ENCODE data around the gene TRIM8. TPM values are rescaled to one million over a fixed set of nuclear protein-coding genes. Genes with fewer than 3 reads are reported as not detected.

Gene TRIM8
- total RNA-seq, 1 experiment from 2014 or later = 36.3 TPM

DNA sequence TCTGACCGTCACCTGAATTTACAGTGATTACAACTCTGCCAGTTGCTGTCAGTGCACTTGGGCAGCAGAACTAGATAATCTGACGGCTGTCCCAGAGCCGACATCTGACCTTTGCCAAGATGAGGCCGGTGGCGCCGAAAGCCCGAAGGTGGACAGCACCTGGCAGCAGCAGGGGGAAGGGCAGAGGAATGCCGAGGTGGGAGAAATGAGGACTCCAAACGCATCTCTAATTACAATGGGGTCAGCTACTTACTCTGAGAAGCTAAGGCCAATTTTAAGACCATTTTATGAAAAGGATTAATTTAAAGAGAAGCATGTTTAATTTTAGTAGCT is 33.8 kb downstream of the TRIM8 start (continued):
- TF ChIP-seq, protein P1, sequence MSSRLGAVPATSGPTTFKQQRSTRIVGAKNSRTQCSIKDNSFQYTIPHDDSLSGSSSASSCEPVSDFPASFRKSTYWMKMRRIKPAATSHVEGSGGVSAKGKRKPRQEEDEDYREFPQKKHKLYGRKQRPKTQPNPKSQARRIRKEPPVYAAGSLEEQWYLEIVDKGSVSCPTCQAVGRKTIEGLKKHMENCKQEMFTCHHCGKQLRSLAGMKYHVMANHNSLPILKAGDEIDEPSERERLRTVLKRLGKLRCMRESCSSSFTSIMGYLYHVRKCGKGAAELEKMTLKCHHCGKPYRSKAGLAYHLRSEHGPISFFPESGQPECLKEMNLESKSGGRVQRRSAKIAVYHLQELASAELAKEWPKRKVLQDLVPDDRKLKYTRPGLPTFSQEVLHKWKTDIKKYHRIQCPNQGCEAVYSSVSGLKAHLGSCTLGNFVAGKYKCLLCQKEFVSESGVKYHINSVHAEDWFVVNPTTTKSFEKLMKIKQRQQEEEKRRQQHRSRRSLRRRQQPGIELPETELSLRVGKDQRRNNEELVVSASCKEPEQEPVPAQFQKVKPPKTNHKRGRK (CRISPR knock-in tag; IDR thresholded peaks at IDR 0.05; ENCODE audit: borderline replicate concordance) = no peak
- TF ChIP-seq HMGA2 (CRISPR knock-in tag; IDR thresholded peaks at IDR 0.05) = no peak

DNA sequence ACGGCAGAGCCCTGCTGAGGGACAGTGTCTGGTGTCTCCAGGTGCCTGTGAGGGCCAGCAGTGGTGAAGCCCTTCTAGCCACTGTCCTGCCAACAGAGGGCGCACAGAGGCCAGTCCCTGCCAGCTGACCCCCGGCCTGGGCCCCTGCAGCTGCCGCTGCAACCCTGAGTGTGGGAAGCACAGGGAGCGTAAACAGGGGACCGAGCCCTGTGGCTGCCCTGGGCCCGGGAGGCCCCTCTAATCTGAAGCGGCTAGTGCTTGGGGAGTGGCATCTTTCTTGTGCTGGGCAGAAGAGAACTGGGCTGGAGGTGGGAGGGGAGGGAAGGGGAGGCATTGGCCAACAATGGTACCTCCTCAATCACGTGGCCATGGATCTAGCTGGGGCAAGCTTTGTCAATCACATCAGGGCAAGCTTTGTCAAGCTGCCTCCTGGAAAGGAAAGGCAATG is 34.6 kb downstream of the TRIM8 start:
- peaks cover 18% of the 10 kb centered on the region for H3K36me3 Mint-ChIP-seq
- DNase-seq (ENCODE audit: low spot score) = peak; percentile 92
- H3K4me1 Mint-ChIP-seq = peaks cover 61% of the 10 kb centered on the region
- H3K27me3 Mint-ChIP-seq (ENCODE audit: low read depth) = no peaks in the 10 kb centered on the region
- ATAC-seq = peak; percentile 85
- no peaks in the 10 kb centered on the region for H3K9me3 Mint-ChIP-seq
- ChIA-PET CTCF (interaction anchor here (0.6 to 7.2 kb wide), 36 partner anchors 11 to 807 kb away, joined by 3 to 101 read pairs (median 6); partner anchors contain the start of genes ARL3, AS3MT, SFXN2 and SUFU), POLR2A (interaction anchor here (1.0 to 1.9 kb wide), 4 partner anchors 9 to 49 kb away, joined by 3 to 13 read pairs (median 4); partner anchors contain the start of genes ARL3 and SFXN2)
- peak overlapping the region; percentile 94 for H3K27ac Mint-ChIP-seq
- peak overlapping the region; percentile 27 for H3K4me3 Mint-ChIP-seq
- peak; percentile 66; the same call in 1 of the 2 replicates for TF ChIP-seq TP53 (CRISPR knock-in tag; IDR thresholded peaks at IDR 0.05)
- no peak for TF ChIP-seq ESRRA (CRISPR knock-in tag; IDR thresholded peaks at IDR 0.05; ENCODE audit: borderline replicate concordance)
- TF ChIP-seq, protein P2, sequence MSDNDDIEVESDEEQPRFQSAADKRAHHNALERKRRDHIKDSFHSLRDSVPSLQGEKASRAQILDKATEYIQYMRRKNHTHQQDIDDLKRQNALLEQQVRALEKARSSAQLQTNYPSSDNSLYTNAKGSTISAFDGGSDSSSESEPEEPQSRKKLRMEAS (CRISPR knock-in tag; IDR thresholded peaks at IDR 0.05) = peak; percentile 75
- TF ChIP-seq ZNF317 (CRISPR knock-in tag; IDR thresholded peaks at IDR 0.05; ENCODE audit: borderline replicate concordance, low read depth) = no peak
- TF ChIP-seq ETV6 (CRISPR knock-in tag; IDR thresholded peaks at IDR 0.05) = peak; percentile 59; the same call in 1 of the 2 replicates
- TF ChIP-seq ZNF671 (CRISPR knock-in tag; IDR thresholded peaks at IDR 0.05) = no peak
- TF ChIP-seq NR3C1 (CRISPR knock-in tag; conservative IDR thresholded peaks at IDR 0.05; ENCODE audit: low read depth) = no peak
- peak; percentile 80 for TF ChIP-seq FOXK1 (CRISPR knock-in tag; IDR thresholded peaks at IDR 0.05)
- no peak for TF ChIP-seq ELF4 (CRISPR knock-in tag; IDR thresholded peaks at IDR 0.05; ENCODE audit: low read depth)
- no peak for TF ChIP-seq ZNF416 (CRISPR knock-in tag; IDR thresholded peaks at IDR 0.05)
- no peak for TF ChIP-seq ZNF219 (CRISPR knock-in tag; IDR thresholded peaks at IDR 0.05; ENCODE audit: borderline replicate concordance)
- TF ChIP-seq IRF2 (CRISPR knock-in tag; IDR thresholded peaks at IDR 0.05; ENCODE audit: borderline replicate concordance, low read depth) = no peak
- TF ChIP-seq, protein P3, sequence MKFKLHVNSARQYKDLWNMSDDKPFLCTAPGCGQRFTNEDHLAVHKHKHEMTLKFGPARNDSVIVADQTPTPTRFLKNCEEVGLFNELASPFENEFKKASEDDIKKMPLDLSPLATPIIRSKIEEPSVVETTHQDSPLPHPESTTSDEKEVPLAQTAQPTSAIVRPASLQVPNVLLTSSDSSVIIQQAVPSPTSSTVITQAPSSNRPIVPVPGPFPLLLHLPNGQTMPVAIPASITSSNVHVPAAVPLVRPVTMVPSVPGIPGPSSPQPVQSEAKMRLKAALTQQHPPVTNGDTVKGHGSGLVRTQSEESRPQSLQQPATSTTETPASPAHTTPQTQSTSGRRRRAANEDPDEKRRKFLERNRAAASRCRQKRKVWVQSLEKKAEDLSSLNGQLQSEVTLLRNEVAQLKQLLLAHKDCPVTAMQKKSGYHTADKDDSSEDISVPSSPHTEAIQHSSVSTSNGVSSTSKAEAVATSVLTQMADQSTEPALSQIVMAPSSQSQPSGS (CRISPR knock-in tag; IDR thresholded peaks at IDR 0.05; ENCODE audit: borderline replicate concordance, low read depth) = no peak
- TF ChIP-seq PRRX2 (CRISPR knock-in tag; IDR thresholded peaks at IDR 0.05) = no peak
- TF ChIP-seq NFE2L1 (CRISPR knock-in tag; IDR thresholded peaks at IDR 0.05) = no peak
- TF ChIP-seq GRHL2 (CRISPR knock-in tag; IDR thresholded peaks at IDR 0.05; ENCODE audit: insufficient replicate concordance, severe bottlenecking) = no peak
- TF ChIP-seq, protein P4, sequence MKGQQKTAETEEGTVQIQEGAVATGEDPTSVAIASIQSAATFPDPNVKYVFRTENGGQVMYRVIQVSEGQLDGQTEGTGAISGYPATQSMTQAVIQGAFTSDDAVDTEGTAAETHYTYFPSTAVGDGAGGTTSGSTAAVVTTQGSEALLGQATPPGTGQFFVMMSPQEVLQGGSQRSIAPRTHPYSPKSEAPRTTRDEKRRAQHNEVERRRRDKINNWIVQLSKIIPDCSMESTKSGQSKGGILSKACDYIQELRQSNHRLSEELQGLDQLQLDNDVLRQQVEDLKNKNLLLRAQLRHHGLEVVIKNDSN (CRISPR knock-in tag; IDR thresholded peaks at IDR 0.05) = peak; percentile 90
- no peak for TF ChIP-seq EMX1 (CRISPR knock-in tag; IDR thresholded peaks at IDR 0.05)
- TF ChIP-seq ZNF396 (CRISPR knock-in tag; IDR thresholded peaks at IDR 0.05; ENCODE audit: borderline replicate concordance) = no peak
- TF ChIP-seq, protein P5, sequence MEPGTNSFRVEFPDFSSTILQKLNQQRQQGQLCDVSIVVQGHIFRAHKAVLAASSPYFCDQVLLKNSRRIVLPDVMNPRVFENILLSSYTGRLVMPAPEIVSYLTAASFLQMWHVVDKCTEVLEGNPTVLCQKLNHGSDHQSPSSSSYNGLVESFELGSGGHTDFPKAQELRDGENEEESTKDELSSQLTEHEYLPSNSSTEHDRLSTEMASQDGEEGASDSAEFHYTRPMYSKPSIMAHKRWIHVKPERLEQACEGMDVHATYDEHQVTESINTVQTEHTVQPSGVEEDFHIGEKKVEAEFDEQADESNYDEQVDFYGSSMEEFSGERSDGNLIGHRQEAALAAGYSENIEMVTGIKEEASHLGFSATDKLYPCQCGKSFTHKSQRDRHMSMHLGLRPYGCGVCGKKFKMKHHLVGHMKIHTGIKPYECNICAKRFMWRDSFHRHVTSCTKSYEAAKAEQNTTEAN (CRISPR knock-in tag; IDR thresholded peaks at IDR 0.05) = no peak
- TF ChIP-seq FOXJ3 (CRISPR knock-in tag; IDR thresholded peaks at IDR 0.05; ENCODE audit: borderline replicate concordance) = no peak
- TF ChIP-seq NFATC4 (CRISPR knock-in tag; IDR thresholded peaks at IDR 0.05) = no peak
- TF ChIP-seq, protein P6, sequence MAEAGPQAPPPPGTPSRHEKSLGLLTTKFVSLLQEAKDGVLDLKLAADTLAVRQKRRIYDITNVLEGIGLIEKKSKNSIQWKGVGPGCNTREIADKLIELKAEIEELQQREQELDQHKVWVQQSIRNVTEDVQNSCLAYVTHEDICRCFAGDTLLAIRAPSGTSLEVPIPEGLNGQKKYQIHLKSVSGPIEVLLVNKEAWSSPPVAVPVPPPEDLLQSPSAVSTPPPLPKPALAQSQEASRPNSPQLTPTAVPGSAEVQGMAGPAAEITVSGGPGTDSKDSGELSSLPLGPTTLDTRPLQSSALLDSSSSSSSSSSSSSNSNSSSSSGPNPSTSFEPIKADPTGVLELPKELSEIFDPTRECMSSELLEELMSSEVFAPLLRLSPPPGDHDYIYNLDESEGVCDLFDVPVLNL (CRISPR knock-in tag; IDR thresholded peaks at IDR 0.05; ENCODE audit: borderline replicate concordance, low read depth) = no peak
- no peak for TF ChIP-seq ZNF263 (CRISPR knock-in tag; IDR thresholded peaks at IDR 0.05; ENCODE audit: low read depth)
- no peak for TF ChIP-seq CREM (CRISPR knock-in tag; IDR thresholded peaks at IDR 0.05)
- TF ChIP-seq, protein P7, sequence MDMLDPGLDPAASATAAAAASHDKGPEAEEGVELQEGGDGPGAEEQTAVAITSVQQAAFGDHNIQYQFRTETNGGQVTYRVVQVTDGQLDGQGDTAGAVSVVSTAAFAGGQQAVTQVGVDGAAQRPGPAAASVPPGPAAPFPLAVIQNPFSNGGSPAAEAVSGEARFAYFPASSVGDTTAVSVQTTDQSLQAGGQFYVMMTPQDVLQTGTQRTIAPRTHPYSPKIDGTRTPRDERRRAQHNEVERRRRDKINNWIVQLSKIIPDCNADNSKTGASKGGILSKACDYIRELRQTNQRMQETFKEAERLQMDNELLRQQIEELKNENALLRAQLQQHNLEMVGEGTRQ (CRISPR knock-in tag; IDR thresholded peaks at IDR 0.05) = peak; percentile 92
- TF ChIP-seq JAZF1 (CRISPR knock-in tag; IDR thresholded peaks at IDR 0.05) = no peak
- TF ChIP-seq RORB (CRISPR knock-in tag; IDR thresholded peaks at IDR 0.05) = no peak
- TF ChIP-seq HMGA2 (CRISPR knock-in tag; IDR thresholded peaks at IDR 0.05) = no peak
- TF ChIP-seq ZBTB21 (CRISPR knock-in tag; IDR thresholded peaks at IDR 0.05; ENCODE audit: borderline replicate concordance) = peak; percentile 40; the same call in 1 of the 2 replicates

All from WTC11 (cell line).